Lower lobe of right lung (tissue), 2 donors: ENCODE measurements around the gene DENND4A. TPM values are rescaled to one million over a fixed set of nuclear protein-coding genes. Genes with fewer than 3 reads are reported as not detected.

ENCODE experiments used
- ATAC-seq, 2 donors: fragments of 200-7000 bp; cut with Tn5 transposase; one replicate each; pipeline ENCODE4 v1.9.1; 2020 to 2022; ENCODE audit warnings: mild to moderate bottlenecking in 2 of 2, moderate library complexity in 2 of 2
- DNase-seq: peaks from one replicate; pipeline ENCODE4 v3.0.0-alpha.2; 2020
- H3K27ac ChIP-seq: fragments of 200-600 bp; one replicate; pipeline ENCODE4 v1.8.0; 2022
- H3K27me3 ChIP-seq: fragments of 200-600 bp; one replicate; pipeline ENCODE4 v1.8.0; 2022; ENCODE audit warnings: low read depth
- H3K36me3 ChIP-seq: fragments of 200-600 bp; one replicate; pipeline ENCODE4 v1.8.0; 2022; ENCODE audit warnings: mild to moderate bottlenecking
- H3K4me1 ChIP-seq: fragments of 200-600 bp; one replicate; pipeline ENCODE4 v1.8.0; 2022
- H3K4me3 ChIP-seq: fragments of 200-600 bp; one replicate; pipeline ENCODE4 v1.8.0; 2022; ENCODE audit warnings: mild to moderate bottlenecking
- H3K9me3 ChIP-seq: fragments of 200-600 bp; one replicate; pipeline ENCODE4 v1.8.0; 2022
- intact Hi-C: fragments of 100-400 bp; cut with DNase I; formaldehyde crosslinking; loops from one replicate; pipeline ENCODE4 v1.11.0; 2022
- total RNA-seq: library from RNA; stranded (reverse); fragmentation: NEBNext Ultra II Directional; extraction: Animal tissue kit (Norgen Biotek cat#: 25700); gene quantifications from one replicate; pipeline ENCODE4 v1.2.1, GENCODE V29; 2021
- TF ChIP-seq, protein P1 (sequence below): fragments of 200-600 bp; IDR thresholded peaks from one replicate; pipeline ENCODE4 v1.8.0; 2022; ENCODE audit warnings: antibody characterized with exemption, mild to moderate bottlenecking
- donor health status: DM: no; HTN: yes; CAD: no; lungs with severe emphysema.

Gene DENND4A
- total RNA-seq, 1 donor from 2014 or later: 34.6 TPM

DNA sequence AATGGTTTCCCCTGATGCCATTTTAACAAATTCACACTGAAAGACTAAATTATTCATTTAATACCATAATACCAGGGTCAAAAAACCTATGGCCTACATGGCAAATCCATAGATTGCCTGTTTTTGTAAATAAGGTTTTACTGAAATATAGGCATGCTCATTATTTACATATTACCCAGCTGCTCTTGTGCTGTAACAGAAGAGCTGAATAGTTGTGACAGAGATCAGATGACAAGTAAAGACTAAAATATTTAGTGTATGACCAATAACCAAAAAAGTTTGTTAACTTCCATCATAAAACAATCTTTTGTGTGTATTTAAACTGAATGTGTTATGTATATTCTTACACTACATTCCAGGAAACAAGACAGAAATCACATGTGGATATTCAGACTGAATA lies 60.2 kb downstream of the DENND4A start:
- no peak for ATAC-seq
- DNase-seq: no peak
- H3K27ac ChIP-seq: no peak overlapping the region
- TF ChIP-seq, protein P1, sequence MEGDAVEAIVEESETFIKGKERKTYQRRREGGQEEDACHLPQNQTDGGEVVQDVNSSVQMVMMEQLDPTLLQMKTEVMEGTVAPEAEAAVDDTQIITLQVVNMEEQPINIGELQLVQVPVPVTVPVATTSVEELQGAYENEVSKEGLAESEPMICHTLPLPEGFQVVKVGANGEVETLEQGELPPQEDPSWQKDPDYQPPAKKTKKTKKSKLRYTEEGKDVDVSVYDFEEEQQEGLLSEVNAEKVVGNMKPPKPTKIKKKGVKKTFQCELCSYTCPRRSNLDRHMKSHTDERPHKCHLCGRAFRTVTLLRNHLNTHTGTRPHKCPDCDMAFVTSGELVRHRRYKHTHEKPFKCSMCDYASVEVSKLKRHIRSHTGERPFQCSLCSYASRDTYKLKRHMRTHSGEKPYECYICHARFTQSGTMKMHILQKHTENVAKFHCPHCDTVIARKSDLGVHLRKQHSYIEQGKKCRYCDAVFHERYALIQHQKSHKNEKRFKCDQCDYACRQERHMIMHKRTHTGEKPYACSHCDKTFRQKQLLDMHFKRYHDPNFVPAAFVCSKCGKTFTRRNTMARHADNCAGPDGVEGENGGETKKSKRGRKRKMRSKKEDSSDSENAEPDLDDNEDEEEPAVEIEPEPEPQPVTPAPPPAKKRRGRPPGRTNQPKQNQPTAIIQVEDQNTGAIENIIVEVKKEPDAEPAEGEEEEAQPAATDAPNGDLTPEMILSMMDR: no peak
- H3K4me1 ChIP-seq: no peaks in the 10 kb centered on the region
- intact Hi-C loops: no loop called here
- H3K9me3 ChIP-seq: no peaks in the 10 kb centered on the region
- H3K27me3 ChIP-seq: no peaks in the 10 kb centered on the region
- H3K4me3 ChIP-seq: no peak overlapping the region
- peaks cover 51% of the 10 kb centered on the region for H3K36me3 ChIP-seq

DNA sequence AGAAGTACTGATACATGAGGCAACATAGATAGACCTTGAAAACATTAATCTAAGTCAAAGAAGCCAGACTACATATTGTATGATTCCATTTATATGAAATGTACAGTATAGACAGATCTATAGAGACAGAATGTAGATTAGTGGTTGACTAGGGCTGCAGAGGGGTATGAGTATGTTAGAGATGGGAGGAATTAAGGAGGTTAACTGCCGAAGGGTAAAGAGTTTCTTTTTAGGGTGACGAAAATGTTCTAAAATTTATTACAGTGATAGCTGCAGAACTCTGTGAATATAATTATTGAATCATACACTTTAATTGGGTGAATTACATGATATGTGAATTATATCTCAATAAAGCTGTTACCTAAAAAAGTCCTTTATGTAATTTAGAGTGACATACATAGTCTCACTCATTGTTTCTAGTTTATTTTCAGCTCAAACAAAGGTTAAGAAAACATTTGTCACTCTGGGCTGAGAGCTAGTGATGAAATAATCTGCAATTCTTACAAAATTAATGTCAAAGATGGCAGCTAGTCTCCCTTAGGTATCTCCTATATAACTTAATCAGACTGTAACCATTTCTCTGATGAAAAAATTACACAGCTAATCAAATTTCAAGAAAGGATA lies 61.4 kb downstream of the DENND4A start:
- H3K36me3 ChIP-seq: peaks cover 51% of the 10 kb centered on the region
- no peak for DNase-seq
- TF ChIP-seq, protein P1: no peak
- intact Hi-C loops: no loop called here
- no peaks in the 10 kb centered on the region for H3K27me3 ChIP-seq
- H3K4me3 ChIP-seq: no peak overlapping the region
- no peak for ATAC-seq
- no peak overlapping the region for H3K27ac ChIP-seq
- H3K9me3 ChIP-seq: no peaks in the 10 kb centered on the region
- H3K4me1 ChIP-seq: no peaks in the 10 kb centered on the region

DNA sequence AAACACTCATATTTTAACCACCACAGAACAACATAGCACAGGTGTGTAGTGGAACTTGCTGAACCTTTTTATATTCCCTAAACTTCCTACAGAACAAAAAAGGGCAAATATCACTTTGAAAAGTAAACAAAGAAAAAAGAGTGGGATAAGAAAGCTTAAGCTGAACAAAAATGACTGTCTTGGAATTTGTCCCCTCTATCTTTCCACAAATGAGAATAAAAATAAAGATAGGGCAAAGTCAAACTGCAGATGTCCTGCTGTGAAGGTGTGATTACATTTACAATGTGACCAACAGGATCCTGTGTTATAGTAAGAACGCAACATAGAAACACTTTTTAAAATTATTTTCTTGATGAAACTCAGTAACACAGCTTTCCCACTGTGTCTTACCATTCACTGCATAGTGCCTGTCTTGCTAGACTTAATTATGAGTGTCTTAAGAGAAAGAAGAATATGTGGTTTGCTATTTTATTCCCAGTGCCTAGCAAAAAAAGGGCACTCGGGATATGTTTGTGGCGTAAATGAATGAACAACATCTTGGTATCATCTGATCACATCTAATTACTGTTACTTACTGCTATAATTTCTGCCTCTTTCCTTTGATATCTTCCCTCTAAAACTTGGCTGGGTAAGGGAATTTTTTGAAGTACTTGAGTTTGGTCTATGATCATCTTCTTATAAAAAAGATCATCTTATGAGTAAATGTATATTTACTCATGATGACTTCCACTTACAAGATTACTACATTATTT lies 67.5 kb downstream of the DENND4A start:
- H3K36me3 ChIP-seq: peaks cover 78% of the 10 kb centered on the region
- no peak overlapping the region for H3K27ac ChIP-seq

DNA sequence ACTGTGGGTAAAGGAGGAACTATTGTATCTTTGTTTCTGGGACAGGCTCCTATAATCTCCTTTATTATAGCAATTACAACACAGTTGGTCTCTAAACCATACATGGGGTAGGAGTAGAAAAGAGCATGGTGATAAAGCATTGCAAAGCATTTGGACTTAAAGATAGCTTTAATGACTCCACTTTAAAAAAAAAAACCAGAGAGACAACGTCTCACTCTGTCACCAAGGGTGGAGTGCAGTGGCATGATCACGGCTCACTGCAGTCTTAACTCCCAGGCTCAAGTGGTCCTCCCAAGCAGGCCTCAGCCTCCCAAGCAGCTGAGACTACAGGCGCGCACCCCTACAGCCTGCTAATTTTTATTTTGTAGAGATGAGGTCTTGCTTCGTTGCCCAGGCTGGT lies 68.2 kb downstream of the DENND4A start:
- no peak for DNase-seq
- Histone ChIP-seq H3K4me3 (no peak overlapping the region), H3K27ac (no peak overlapping the region), H3K36me3 (peaks cover 84% of the 10 kb centered on the region), H3K27me3 (no peaks in the 10 kb centered on the region), H3K9me3 (no peaks in the 10 kb centered on the region), H3K4me1 (no peaks in the 10 kb centered on the region)
- ATAC-seq: no peak
- intact Hi-C loops: no loop called here
- TF ChIP-seq, protein P1: no peak

More for the DNA sequence above, 67.5 kb downstream of the DENND4A start:
- DNase-seq: no peak
- intact Hi-C loops: no loop called here
- Histone ChIP-seq H3K4me1 (no peaks in the 10 kb centered on the region), H3K4me3 (no peak overlapping the region), H3K27me3 (no peaks in the 10 kb centered on the region), H3K9me3 (no peaks in the 10 kb centered on the region)
- no peak for ATAC-seq
- TF ChIP-seq, protein P1: no peak

DNA sequence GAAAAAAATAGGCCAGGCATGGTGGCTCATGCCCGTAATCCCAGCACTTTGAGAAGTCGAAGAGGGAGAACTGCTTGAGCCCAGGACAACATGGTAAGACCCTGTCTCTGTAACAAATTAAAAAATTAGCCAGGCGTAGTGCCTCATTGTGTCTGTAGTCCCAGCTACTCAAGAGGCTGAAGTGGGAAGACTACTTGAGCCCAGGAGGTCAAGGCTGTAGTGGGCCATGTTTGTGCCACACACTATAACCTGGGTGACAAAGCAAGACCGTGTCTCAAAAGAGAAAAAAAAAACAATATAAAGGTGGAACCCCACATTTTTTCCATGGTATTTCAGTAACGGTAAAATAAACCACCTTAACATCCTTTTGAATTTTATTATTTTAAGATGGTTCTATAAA lies 69.9 kb downstream of the DENND4A start:
- ATAC-seq: no peak
- H3K4me1 ChIP-seq: no peaks in the 10 kb centered on the region
- no peak for DNase-seq
- no peak overlapping the region for H3K27ac ChIP-seq
- H3K9me3 ChIP-seq: no peaks in the 10 kb centered on the region
- peaks cover 88% of the 10 kb centered on the region for H3K36me3 ChIP-seq
- H3K4me3 ChIP-seq: no peak overlapping the region
- no peaks in the 10 kb centered on the region for H3K27me3 ChIP-seq
- intact Hi-C loops: no loop called here
- TF ChIP-seq, protein P1: no peak
